GM12878 (cell line): ENCODE measurements around the gene RWDD4. TPM values are rescaled to one million over a fixed set of nuclear protein-coding genes. Genes with fewer than 3 reads are reported as not detected.

Experiments
- ATAC-seq: fragments of 200-7000 bp; cut with Tn5 transposase; 3 replicates; pipeline ENCODE4 v1.9.1; 2020; ENCODE audit warnings: mild to moderate bottlenecking, moderate library complexity
- BruUV-seq: library from RNA; stranded (reverse); fragments of 400-500 nt; replicated peaks from 2 replicates; lab custom pipeline; 2021; lab: Mats Ljungman, UMichigan
- CTCF ChIA-PET: fragments of 300-600 bp; sonication (Branson Sonifier 250); formaldehyde crosslinking; extraction: SDS; loops from one replicate; lab custom pipeline; 2021; ENCODE audit warnings: inconsistent platforms; lab: Yijun Ruan, JAX
- POLR2A ChIA-PET: fragments of 350-600 bp; formaldehyde crosslinking; extraction: SDS; loops from one replicate; lab custom pipeline; 2021; ENCODE audit warnings: inconsistent platforms; lab: Charles Lee
- RAD21 ChIA-PET: fragments of 300-600 bp; sonication (Branson Sonifier 250); formaldehyde crosslinking; loops from one replicate; lab custom pipeline; 2023; ENCODE audit warnings: antibody characterized with exemption; ENCODE audit not compliant: unreplicated experiment; lab: Charles Lee
- SMC1A ChIA-PET: fragments of 300-600 bp; sonication (Branson Sonifier 250); formaldehyde crosslinking; loops from one replicate; lab custom pipeline; 2023; ENCODE audit not compliant: unreplicated experiment, uncharacterized antibody; lab: Charles Lee
- DNase-seq: peaks from one replicate; pipeline ENCODE4 v3.0.0-alpha.2; 2011; ENCODE audit warnings: low read depth, low spot score
- FAIRE-seq: peaks from 3 replicates; lab custom pipeline; 2011; peaks lifted over from hg19 to GRCh38; lab: Jason Lieb, UNC
- H2AFZ ChIP-seq: 2 replicates; pipeline ENCODE4 v1.6.0; 2011; ENCODE audit warnings: low read depth, low read length, control low read depth; ENCODE audit not compliant: control insufficient read depth
- H3K27ac ChIP-seq: 2 replicates; pipeline ENCODE4 v1.5.1; 2011; ENCODE audit warnings: control low read depth; ENCODE audit not compliant: control insufficient read depth, insufficient read depth
- H3K27me3 ChIP-seq, 2 experiments: replicated peaks in 1 of 2; 2 replicates each; pipeline versions ENCODE4 v1.6.0 to v1.6.1; 2011; ENCODE audit warnings: low read length in 1 of 2; ENCODE audit not compliant: control insufficient read depth in 2 of 2, insufficient read depth in 2 of 2
- H3K36me3 ChIP-seq, 2 experiments: 2 replicates each; pipeline ENCODE4 v1.5.1; 2011; ENCODE audit warnings: low read length in 1 of 2; ENCODE audit not compliant: control insufficient read depth in 2 of 2, insufficient read depth in 2 of 2
- H3K4me1 ChIP-seq: 2 replicates; pipeline ENCODE4 v1.6.1; 2011; ENCODE audit warnings: mild to moderate bottlenecking, low read length, moderate library complexity, mixed read lengths; ENCODE audit not compliant: control insufficient read depth, insufficient read depth
- H3K4me2 ChIP-seq: 2 replicates; pipeline ENCODE4 v1.6.0; 2011; ENCODE audit warnings: control low read depth; ENCODE audit not compliant: control insufficient read depth, insufficient read depth
- H3K4me3 ChIP-seq: fragments of 200-600 bp; sonication (generic); 2 replicates; pipeline ENCODE4 v1.5.1; 2016
- H3K79me2 ChIP-seq: 2 replicates; pipeline ENCODE4 v1.6.0; 2011; ENCODE audit warnings: low read length; ENCODE audit not compliant: control insufficient read depth, insufficient read depth
- H3K9ac ChIP-seq: 2 replicates; pipeline ENCODE4 v1.8.0; 2011; ENCODE audit warnings: low read length, control low read depth, mixed read lengths; ENCODE audit not compliant: control insufficient read depth, insufficient read depth
- H3K9me3 ChIP-seq: replicated peaks from 3 replicates; pipeline ENCODE4 v1.5.1; 2011; ENCODE audit warnings: mild to moderate bottlenecking, low read length; ENCODE audit not compliant: control insufficient read depth, insufficient read depth
- H4K20me1 ChIP-seq: 2 replicates; pipeline ENCODE4 v1.6.0; 2011; ENCODE audit not compliant: control insufficient read depth, insufficient read depth
- BCLAF1 ChIP-seq: fragments of 450-650 bp; IDR thresholded peaks from 2 replicates; pipeline ENCODE4 v1.6.1; 2017; ENCODE audit warnings: antibody characterized with exemption, mild to moderate bottlenecking, moderate library complexity
- BMI1 ChIP-seq: fragments of 450-650 bp; IDR thresholded peaks from 2 replicates; pipeline ENCODE4 v1.6.1; 2016; ENCODE audit warnings: mild to moderate bottlenecking, moderate library complexity, borderline replicate concordance
- CEBPZ ChIP-seq: fragments of 150-350 bp; IDR thresholded peaks from 2 replicates; pipeline ENCODE4 v1.6.1; 2016; ENCODE audit warnings: low read depth, low read length
- CUX1 ChIP-seq: IDR thresholded peaks from 2 replicates; pipeline ENCODE4 v1.6.1; 2012; ENCODE audit warnings: improper control_type of control experiment, low read depth, low read length; ENCODE audit not compliant: insufficient replicate concordance
- IKZF1 ChIP-seq: fragments of 450-650 bp; conservative IDR thresholded peaks from 2 replicates; pipeline ENCODE4 v1.6.1; 2017; ENCODE audit warnings: antibody characterized with exemption, mild to moderate bottlenecking
- NKRF ChIP-seq: fragments of 450-650 bp; conservative IDR thresholded peaks from 2 replicates; pipeline ENCODE4 v1.6.1; 2017; ENCODE audit warnings: mild to moderate bottlenecking, moderate library complexity
- RBBP5 ChIP-seq: fragments of 200-600 bp; sonication (generic); conservative IDR thresholded peaks from 2 replicates; pipeline ENCODE4 v1.6.1; 2016
- WGBS: methylation state at CpG from one replicate; pipeline ENCODE4 v1.1.6; 2016; ENCODE audit warnings: low lambda C conversion rate; ENCODE audit not compliant: insufficient replicate concordance, insufficient coverage; ENCODE audit errors: missing lambda C conversion rate; 5-methylcytosine and 5-hydroxymethylcytosine counted together
- in situ Hi-C: fragments of 300-500 bp; cut with MboI; formaldehyde crosslinking; loops from 9 replicates; pipeline ENCODE4 v1.14.3; 2018; ENCODE audit warnings: mixed read lengths
- intact Hi-C: fragments of 100-400 bp; cut with micrococcal nuclease; formaldehyde crosslinking; loops from one replicate; pipeline ENCODE4 v1.14.2; 2022; ENCODE audit not compliant: unreplicated experiment
- polyA plus RNA-seq, 11 experiments: library from polyadenylated mRNA; depleted of rRNA in 4 of 11; unstranded in 6 of 11; stranded (reverse) in 5 of 11; fragments of >200 nt; fragmentation: Nextera tagmentation in 4 of 11; fragmentation: Illumina TruSeq in 1 of 11; extraction: Ambion mirVana in 4 of 11; extraction: Trizol in 1 of 11; gene quantifications; 1 replicate in 1 of 11; 2 replicates in 10 of 11; pipeline versions ENCODE4 v1.2.1 to v1.2.3, GENCODE V29; 2011 to 2016; ENCODE audit warnings: inconsistent platforms in 2 of 11, missing spikeins in 2 of 11, low read depth in 1 of 11
- total RNA-seq, 4 experiments: library from RNA; depleted of rRNA in 3 of 4; stranded (reverse); fragments of >200 nt in 3 of 4; fragmentation: Illumina TruSeq in 1 of 4; extraction: Trizol in 1 of 4; gene quantifications; 2 replicates each; pipeline versions ENCODE4 v1.2.1 to v1.2.3, GENCODE V29; 2013 to 2021

The RWDD4 gene
- total and polyA plus RNA-seq, 10 of the 15 experiments (the other 5 are each of a cell fraction or from before 2014, with no cell fraction given): 11.2 to 37.8 (median 19.9) TPM

GRCh38 chr4:183645326-183645725 is 13.7 kb downstream of the RWDD4 start (continued):
- TF ChIP-seq IKZF1: no peak
- TF ChIP-seq RBBP5: no peak
- no peak for TF ChIP-seq CEBPZ
- TF ChIP-seq, all 136 proteins: peak for 0

- Histone ChIP-seq H3K4me2 (no peak overlapping the region), H3K27ac (no peak overlapping the region), H3K4me3 (no peak overlapping the region), H3K4me1 (no peaks in the 10 kb centered on the region), H2AFZ (no peak overlapping the region), H4K20me1 (no peaks in the 10 kb centered on the region), H3K79me2 (no peaks in the 10 kb centered on the region), H3K9ac (no peak overlapping the region), H3K36me3 (peaks cover 0 to 3% of the 10 kb centered on the region in 2 experiments; a peak in 2 of 4 replicates), H3K27me3 (no peaks in the 10 kb centered on the region), H3K9me3 (no peaks in the 10 kb centered on the region)
- ChIA-PET CTCF (no interaction called here), SMC1A (no interaction called here), POLR2A (no interaction called here), RAD21 (no interaction called here)
- no peak for FAIRE-seq
- in situ Hi-C loops: no loop called here
- no peak for DNase-seq
- WGBS: 67% methylated on average over 3 of the region's 3 CpGs
- intact Hi-C loops: no loop called here
- ATAC-seq: no peak
- BruUV-seq: no TSS peak
- no peak for TF ChIP-seq NKRF
- TF ChIP-seq BMI1: no peak
- no peak for TF ChIP-seq CUX1
- no peak for TF ChIP-seq BCLAF1
These were observed 19.7 kb downstream of the RWDD4 start for GRCh38 chr4:183639291-183639690.
